ENCODE data around the gene CAVIN2. TPM values are rescaled to one million over a fixed set of nuclear protein-coding genes. Genes with fewer than 3 reads are reported as not detected.

The CAVIN2 gene
- total and polyA plus RNA-seq, 9 of the 15 experiments (the other 6 are each of a cell fraction or from before 2014, with no cell fraction given) = 20.6 to 92.4 (median 69.0) TPM

- Histone ChIP-seq H3K9me3 (replicated peaks; ENCODE audit: control insufficient read depth, insufficient read depth, low read depth, low read length) (no peaks in the 10 kb centered on the region), H3K79me2 (ENCODE audit: control insufficient read depth, insufficient read depth, low read length) (no peaks in the 10 kb centered on the region), H3K4me2 (ENCODE audit: insufficient read depth, low read length) (no peak overlapping the region), H3K9ac (ENCODE audit: insufficient read depth in 1 of 2, low read depth in 2 of 2, low read length in 2 of 2) (no peak overlapping the region), H3K36me3 (ENCODE audit: control insufficient read depth, insufficient read depth, low read length) (no peaks in the 10 kb centered on the region), H4K20me1 (replicated peaks; ENCODE audit: control insufficient read depth, insufficient read depth, low read length) (no peaks in the 10 kb centered on the region), H3K27ac (ENCODE audit: extremely low read depth, low read depth, low read length) (no peak overlapping the region), H3K4me1 (replicated peaks in 1 of 2; ENCODE audit: control insufficient read depth in 2 of 2, insufficient read depth in 2 of 2, low read length in 2 of 2) (no peaks in the 10 kb centered on the region; a peak in 1 of 5 replicates), H2AFZ (ENCODE audit: low read depth, low read length) (peak overlapping the region; percentile 59; the same call in 1 of the 2 replicates), H3K9me1 (ENCODE audit: control insufficient read depth, insufficient read depth, low read length) (no peaks in the 10 kb centered on the region), H3K4me3 (no peak overlapping the region), H3K27me3 (ENCODE audit: control insufficient read depth in 2 of 2, insufficient read depth in 2 of 2, low read length in 2 of 2) (no peaks in the 10 kb centered on the region)
- no peak for DNase-seq (ENCODE audit: extremely low read depth in 1 of 4, low spot score in 3 of 4)
- in situ Hi-C loops (cut with MboI) = no loop called here
- no peak for FAIRE-seq
- intact Hi-C loops (cut with micrococcal nuclease) = no loop called here
- CTCF ChIA-PET (ENCODE audit: low intra/inter-chr PET ratio) = no interaction called here
- 55% methylated on average over 2 of the region's 2 CpGs for WGBS (ENCODE audit: insufficient coverage, low coverage, missing lambda C conversion rate)
- 0 out of 3 replicates have a peak, but pooled peaks have one; percentile 15 for ATAC-seq
- POLR2A ChIA-PET = interaction anchor here (2.1 kb wide), 1 partner anchor 11 kb away, joined by 6 read pairs; no protein-coding TSS in a partner anchor
- no TSS peak for BruUV-seq (replicated peaks)
- no peak for TF ChIP-seq SRSF3 (IDR thresholded peaks at IDR 0.05; ENCODE audit: insufficient read depth, low read length)
- peak; percentile 56 for TF ChIP-seq ATF3 (IDR thresholded peaks at IDR 0.05)
- no peak for TF ChIP-seq ATF3 (CRISPR knock-in tag; conservative IDR thresholded peaks at IDR 0.05)
- TF ChIP-seq NCOR1 (IDR thresholded peaks at IDR 0.05) = no peak
- no peak for TF ChIP-seq NFRKB (IDR thresholded peaks at IDR 0.05; ENCODE audit: low read depth)
- TF ChIP-seq STAT5B (CRISPR knock-in tag; IDR thresholded peaks at IDR 0.05) = no peak
- TF ChIP-seq CBX3 (IDR thresholded peaks at IDR 0.05; ENCODE audit: borderline replicate concordance in 1 of 2, low read length in 2 of 2) = no peak
- no peak for TF ChIP-seq RCOR1 (IDR thresholded peaks at IDR 0.05; ENCODE audit: borderline replicate concordance in 1 of 2, low read depth in 2 of 2, low read length in 2 of 2)
- TF ChIP-seq ETV5 (CRISPR knock-in tag; IDR thresholded peaks at IDR 0.05; ENCODE audit: low read depth) = no peak
- no peak for TF ChIP-seq ZBTB43 (CRISPR knock-in tag; IDR thresholded peaks at IDR 0.05)
- no peak for TF ChIP-seq USF1 (CRISPR knock-in tag; IDR thresholded peaks at IDR 0.05)
- TF ChIP-seq E2F3 (CRISPR knock-in tag; IDR thresholded peaks at IDR 0.05) = no peak
- no peak for TF ChIP-seq TCFL5 (CRISPR knock-in tag; conservative IDR thresholded peaks at IDR 0.05)
- no peak for TF ChIP-seq CEBPG (CRISPR knock-in tag; IDR thresholded peaks at IDR 0.05)
- TF ChIP-seq CEBPG (tag; conservative IDR thresholded peaks at IDR 0.05 in 1 of 2, IDR thresholded peaks at IDR 0.05 in 1 of 2) = peak in 1 of 2 experiments; percentile 55; a peak in 2 of 4 replicates
- TF ChIP-seq ZNF609 (CRISPR knock-in tag; IDR thresholded peaks at IDR 0.05; ENCODE audit: borderline replicate concordance) = no peak
Observed at GRCh38 chr2:191824398-191824797, 22.5 kb downstream of the CAVIN2 start.

Data from K562 (cell line).